Right kidney (tissue), 9 donors: ENCODE data around the gene AGXT.

ENCODE experiments used
- DNase-seq: peaks from one replicate; pipeline ENCODE4 v3.0.0-alpha.2; 2016
- long read RNA-seq, 8 donors: transcript quantifications; one replicate each; lab custom pipeline, GENCODE V29; 2026

Gene AGXT
- long read RNA-seq, donor 1 = 0 reads
- long read RNA-seq, donor 2 = 0 reads
- long read RNA-seq, donor 3 = 0 reads
- long read RNA-seq, donor 4 = 0 reads
- long read RNA-seq, donor 5 = 0 reads
- long read RNA-seq, donor 6 = 0 reads
- long read RNA-seq, donor 7 = 0 reads
- long read RNA-seq, donor 8 = 0 reads

- DNase-seq = no peak
Measured at GRCh38 chr2:240868286-240869108, at the start of gene AGXT. AGXT (plus strand) TSS chr2:240868824; CDS start chr2:240868866, 42 bp downstream.

GRCh38 chr2:240819126-240819857 lies 49.3 kb upstream of the AGXT start:
- peak; percentile 74 for DNase-seq

- no peak for DNase-seq
Measured at GRCh38 chr2:240819858-240820606, 48.6 kb upstream of the AGXT start, which contains the start of gene KIF1A. KIF1A (minus strand) TSS chr2:240820219; CDS start chr2:240797752, 22,467 bp downstream.

- DNase-seq = peak; percentile 74
Measured at GRCh38 chr2:240820607-240821428, 47.8 kb upstream of the AGXT start.

- DNase-seq = no peak
Measured at GRCh38 chr2:240821429-240821778, 47.2 kb upstream of the AGXT start.

- no peak for DNase-seq
Measured at GRCh38 chr2:240822280-240822847, 46.3 kb upstream of the AGXT start.

GRCh38 chr2:240823449-240824336 lies 44.9 kb upstream of the AGXT start:
- DNase-seq = no peak

GRCh38 chr2:240825476-240825875 lies 43.1 kb upstream of the AGXT start:
- no peak for DNase-seq

- DNase-seq = peak; percentile 51
Measured at GRCh38 chr2:240831594-240832204, 36.9 kb upstream of the AGXT start.

- DNase-seq = peak; percentile 68
Measured at GRCh38 chr2:240832205-240832727, 36.4 kb upstream of the AGXT start.

GRCh38 chr2:240832921-240833494 lies 35.6 kb upstream of the AGXT start:
- DNase-seq = no peak

- no peak for DNase-seq
Measured at GRCh38 chr2:240833724-240834285, 34.8 kb upstream of the AGXT start.

GRCh38 chr2:240834377-240834975 lies 34.1 kb upstream of the AGXT start:
- DNase-seq = no peak

GRCh38 chr2:240835528-240835927 lies 33.1 kb upstream of the AGXT start:
- no peak for DNase-seq

GRCh38 chr2:240836781-240837467 lies 31.7 kb upstream of the AGXT start:
- DNase-seq = no peak

- no peak for DNase-seq
Measured at GRCh38 chr2:240837621-240838020, 31.0 kb upstream of the AGXT start.
